H1 (cell line): ENCODE measurements around the gene TRIM47. TPM values are rescaled to one million over a fixed set of nuclear protein-coding genes. Genes with fewer than 3 reads are reported as not detected.

Source experiments
- CTCF ChIA-PET: fragments of 300-600 bp; sonication (Branson Sonifier 250); formaldehyde crosslinking; loops from one replicate; lab custom pipeline; 2021; ENCODE audit not compliant: partially characterized antibody; lab: Charles Lee
- POLR2A ChIA-PET: fragments of 300-600 bp; sonication (Branson Sonifier 250); formaldehyde crosslinking; loops from one replicate; lab custom pipeline; 2021; ENCODE audit warnings: inconsistent platforms; ENCODE audit not compliant: partially characterized antibody; lab: Charles Lee
- DNase-seq, 2 experiments: peaks; one replicate each; pipeline versions ENCODE4 v3.0.0 to v3.0.0-alpha.2; 2010 to 2022; ENCODE audit warnings: low spot score in 2 of 2, low read depth in 1 of 2, mixed read lengths in 1 of 2
- FAIRE-seq: peaks from 2 replicates; lab custom pipeline; 2011; peaks lifted over from hg19 to GRCh38; lab: Jason Lieb, UNC
- H2AFZ ChIP-seq: 2 replicates; pipeline ENCODE4 v1.8.1; 2012; ENCODE audit warnings: low read length, inconsistent platforms
- H2AK5ac ChIP-seq: 2 replicates; pipeline ENCODE4 v1.6.1; 2013; ENCODE audit warnings: low read depth, low read length
- H2BK120ac ChIP-seq: replicated peaks from 2 replicates; pipeline ENCODE3; 2013; ENCODE audit warnings: low read depth, low read length, inconsistent platforms
- H2BK12ac ChIP-seq: 2 replicates; pipeline ENCODE4 v1.6.1; 2013; ENCODE audit warnings: low read depth, low read length
- H2BK15ac ChIP-seq: 2 replicates; pipeline ENCODE4 v1.6.1; 2013; ENCODE audit warnings: low read length
- H2BK20ac ChIP-seq: 2 replicates; pipeline ENCODE4 v1.6.1; 2013; ENCODE audit warnings: low read length
- H2BK5ac ChIP-seq: 2 replicates; pipeline ENCODE4 v1.6.1; 2013; ENCODE audit warnings: low read depth, low read length
- H3K14ac ChIP-seq: 2 replicates; pipeline ENCODE4 v1.6.1; 2013; ENCODE audit warnings: inconsistent platforms; ENCODE audit not compliant: insufficient read length
- H3K18ac ChIP-seq: 2 replicates; pipeline ENCODE4 v1.6.1; 2013; ENCODE audit warnings: low read length; ENCODE audit errors: extremely low read depth
- H3K23ac ChIP-seq: 2 replicates; pipeline ENCODE4 v1.6.1; 2013; ENCODE audit warnings: inconsistent platforms; ENCODE audit not compliant: insufficient read length
- H3K23me2 ChIP-seq: 2 replicates; pipeline ENCODE4 v1.6.1; 2013; ENCODE audit warnings: low read depth, low read length
- H3K27ac ChIP-seq: 2 replicates; pipeline ENCODE4 v1.6.1; 2011; ENCODE audit warnings: low read depth, low read length, inconsistent platforms
- H3K27me3 ChIP-seq, 4 experiments: replicated peaks in 1 of 4; 1 replicate in 1 of 4; 2 replicates in 3 of 4; pipeline versions ENCODE4 v1.6.1 to v1.8.1; 2011 to 2013; ENCODE audit warnings: low read length in 3 of 4, mild to moderate bottlenecking in 3 of 4, inconsistent platforms in 2 of 4, mixed read lengths in 2 of 4, moderate library complexity in 1 of 4; ENCODE audit not compliant: control insufficient read depth in 3 of 4, insufficient read depth in 3 of 4; ENCODE audit errors: extremely low read depth in 1 of 4
- H3K36me3 ChIP-seq, 4 experiments: 2 replicates each; pipeline versions ENCODE4 v1.6.1 to v1.8.1; 2011 to 2013; ENCODE audit warnings: mild to moderate bottlenecking in 4 of 4, low read length in 3 of 4, moderate library complexity in 2 of 4, control low read depth in 1 of 4, inconsistent platforms in 1 of 4; ENCODE audit not compliant: insufficient read depth in 4 of 4, control insufficient read depth in 2 of 4
- H3K4ac ChIP-seq: replicated peaks from 2 replicates; pipeline ENCODE3; 2013; ENCODE audit warnings: low read length, low read depth, mixed read lengths, inconsistent platforms; ENCODE audit not compliant: insufficient read length
- H3K4me1 ChIP-seq, 4 experiments: replicated peaks in 1 of 4; 1 replicate in 1 of 4; 2 replicates in 3 of 4; pipeline versions ENCODE4 v1.6.1 to v1.8.1; 2011 to 2013; ENCODE audit warnings: low read length in 3 of 4, inconsistent platforms in 2 of 4, mixed read lengths in 1 of 4; ENCODE audit not compliant: insufficient read depth in 4 of 4, control insufficient read depth in 3 of 4
- H3K4me2 ChIP-seq, 2 experiments: 2 replicates each; pipeline versions ENCODE4 v1.6.1 to v1.8.1; 2011 to 2013; ENCODE audit warnings: low read depth in 2 of 2, low read length in 2 of 2, control low read depth in 1 of 2, inconsistent platforms in 1 of 2, mild to moderate bottlenecking in 1 of 2; ENCODE audit not compliant: insufficient read depth in 1 of 2
- H3K4me3 ChIP-seq, 4 experiments: fragments of 200-600, 300-600 bp in 1 of 4; sonication (generic), shearing (Covaris generic), sonication (Bioruptor Twin) in 1 of 4; 2 replicates each; pipeline versions ENCODE4 v1.5.1 to v1.8.1; 2011 to 2016; ENCODE audit warnings: low read length in 4 of 4, low read depth in 3 of 4, control low read depth in 2 of 4, inconsistent platforms in 2 of 4, mild to moderate bottlenecking in 2 of 4, mixed read lengths in 1 of 4, moderate library complexity in 1 of 4; ENCODE audit not compliant: insufficient read depth in 2 of 4; ENCODE audit errors: extremely low read depth in 1 of 4
- H3K56ac ChIP-seq: replicated peaks from 2 replicates; pipeline ENCODE3; 2013; ENCODE audit warnings: low read depth, mild to moderate bottlenecking, mixed read lengths, low read length, inconsistent platforms; ENCODE audit not compliant: insufficient read length
- H3K79me1 ChIP-seq: 2 replicates; pipeline ENCODE4 v1.6.1; 2013; ENCODE audit warnings: low read depth, low read length, control low read depth
- H3K79me2 ChIP-seq, 2 experiments: 2 replicates each; pipeline versions ENCODE4 v1.6.1 to v1.8.1; 2012 to 2013; ENCODE audit warnings: low read length in 2 of 2, mild to moderate bottlenecking in 2 of 2, inconsistent platforms in 1 of 2; ENCODE audit not compliant: insufficient read depth in 2 of 2, control insufficient read depth in 1 of 2
- H3K9ac ChIP-seq, 4 experiments: replicated peaks in 1 of 4; 1 replicate in 1 of 4; 2 replicates in 3 of 4; pipeline versions ENCODE4 v1.6.1 to v1.8.1; 2011 to 2013; ENCODE audit warnings: low read depth in 3 of 4, low read length in 3 of 4, control low read depth in 2 of 4, mild to moderate bottlenecking in 2 of 4, moderate library complexity in 2 of 4, inconsistent platforms in 1 of 4; ENCODE audit errors: extremely low read depth in 1 of 4
- H3K9me3 ChIP-seq, 2 experiments: 2 replicates each; pipeline versions ENCODE4 v1.6.1 to v1.8.1; 2012 to 2013; ENCODE audit warnings: mild to moderate bottlenecking in 2 of 2, moderate library complexity in 2 of 2, control low read depth in 1 of 2, inconsistent platforms in 1 of 2, low read depth in 1 of 2, low read length in 1 of 2, mixed read lengths in 1 of 2; ENCODE audit not compliant: insufficient read depth in 2 of 2
- H4K20me1 ChIP-seq, 2 experiments: replicated peaks in 1 of 2; 2 replicates each; pipeline versions ENCODE3 to v1.8.1; 2011 to 2013; ENCODE audit warnings: inconsistent platforms in 2 of 2, low read length in 2 of 2, mild to moderate bottlenecking in 1 of 2; ENCODE audit not compliant: insufficient read depth in 2 of 2, control insufficient read depth in 1 of 2
- H4K5ac ChIP-seq: 2 replicates; pipeline ENCODE4 v1.6.1; 2013; ENCODE audit warnings: low read length, low read depth, mixed read lengths, inconsistent platforms; ENCODE audit not compliant: insufficient read length
- H4K8ac ChIP-seq: 2 replicates; pipeline ENCODE4 v1.8.0; 2013; ENCODE audit warnings: mild to moderate bottlenecking, moderate library complexity, low read length, inconsistent platforms; ENCODE audit not compliant: insufficient read depth; ENCODE audit errors: extremely low read depth
- H4K91ac ChIP-seq: replicated peaks from 2 replicates; pipeline ENCODE3; 2013; ENCODE audit warnings: low read length, mixed read lengths, inconsistent platforms; ENCODE audit not compliant: insufficient read length
- CTBP2 ChIP-seq: IDR thresholded peaks from 2 replicates; pipeline ENCODE4 v1.7.0; 2011; ENCODE audit warnings: borderline replicate concordance, mild to moderate bottlenecking, moderate library complexity, mixed read lengths, low read length; ENCODE audit not compliant: insufficient read depth, insufficient read length
- FOSL1 ChIP-seq: IDR thresholded peaks from 2 replicates; pipeline ENCODE4 v1.6.1; 2011; ENCODE audit warnings: mild to moderate bottlenecking, low read depth, low read length, moderate library complexity; ENCODE audit not compliant: insufficient read depth
- JUND ChIP-seq: IDR thresholded peaks from 2 replicates; pipeline ENCODE4 v1.6.1; 2011; ENCODE audit warnings: mild to moderate bottlenecking, improper control_type of control experiment, low read length
- PHF8 ChIP-seq: fragments of 200-600 bp; sonication (generic); conservative IDR thresholded peaks from 2 replicates; pipeline ENCODE4 v1.7.1; 2012; ENCODE audit warnings: low read depth, mild to moderate bottlenecking, inconsistent platforms, low read length, moderate library complexity
- RFX5 ChIP-seq: IDR thresholded peaks from 2 replicates; pipeline ENCODE4 v1.6.1; 2011; ENCODE audit warnings: low read depth, low read length, improper control_type of control experiment, borderline replicate concordance
- RNF2 ChIP-seq: fragments of 200-900, 300-1000 bp; sonication (generic); IDR thresholded peaks from 2 replicates; pipeline ENCODE4 v1.7.1; 2016; ENCODE audit warnings: borderline replicate concordance, low read depth, mild to moderate bottlenecking, antibody characterized with exemption, low read length; ENCODE audit not compliant: poor library complexity, severe bottlenecking; ENCODE audit errors: missing control alignments
- YY1 ChIP-seq: IDR thresholded peaks from 2 replicates; pipeline ENCODE4 v1.6.1; 2011; ENCODE audit warnings: low read depth, mild to moderate bottlenecking, low read length
- WGBS, 2 experiments: shearing (Covaris generic) in 1 of 2; methylation state at CpG; one replicate each; pipeline versions ENCODE4 v1.1.6 to v1.1.7; 2013 to 2015; ENCODE audit warnings: low lambda C conversion rate in 2 of 2, mixed read lengths in 2 of 2, inconsistent platforms in 1 of 2, low coverage in 1 of 2, missing lambda C conversion rate in 1 of 2; ENCODE audit not compliant: insufficient replicate concordance in 2 of 2, insufficient coverage in 1 of 2, insufficient read length in 1 of 2; ENCODE audit errors: extremely low coverage in 1 of 2, missing lambda C conversion rate in 1 of 2; 5-methylcytosine and 5-hydroxymethylcytosine counted together
- polyA plus RNA-seq, 7 experiments: library from polyadenylated mRNA; depleted of rRNA in 3 of 7; stranded (reverse) in 5 of 7; unstranded in 2 of 7; fragments of >200 nt in 5 of 7; fragments of 200-250 nt in 2 of 7; gene quantifications; 1 replicate in 5 of 7; 2 replicates in 1 of 7; 4 replicates in 1 of 7; pipeline versions ENCODE4 v1.2.1 to v1.2.3, GENCODE V29; 2011 to 2013; ENCODE audit warnings: missing spikeins in 2 of 7, mixed read lengths in 2 of 7
- total RNA-seq: library from RNA; stranded (reverse); fragmentation: NEBNext Ultra II Directional; extraction: Animal tissue kit (Norgen Biotek cat#: 25700); gene quantifications from 2 replicates; pipeline ENCODE4 v1.2.1, GENCODE V29; 2021
- TF ChIP-seq, protein P1 (sequence below): IDR thresholded peaks from 2 replicates; pipeline ENCODE4 v1.6.1; 2012; ENCODE audit warnings: low read length, inconsistent platforms

The TRIM47 gene
- total and polyA plus RNA-seq, 2 of the 8 experiments (the other 6 are each of a cell fraction or from before 2014, with no cell fraction given): 6.3 to 6.4 TPM

- Histone ChIP-seq H3K4ac (no peak within 1 kb of the TSS), H3K23me2 (no peaks in the 10 kb centered on the region), H4K5ac (no peak within 1 kb of the TSS), H2BK15ac (no peak within 1 kb of the TSS; the same call in 1 of the 2 replicates), H3K56ac (no peak within 1 kb of the TSS), H2BK5ac (peak within 1 kb of the TSS; percentile 69; the same call in 1 of the 2 replicates), H4K8ac (peak within 1 kb of the TSS; percentile 51; the same call in 1 of the 2 replicates), H2AK5ac (no peak within 1 kb of the TSS), H3K4me3 (no peak within 1 kb of the TSS), H2BK12ac (peak within 1 kb of the TSS; percentile 39; the same call in 1 of the 2 replicates), H3K27ac (no peak within 1 kb of the TSS), H3K9ac (no peak within 1 kb of the TSS), H2BK120ac (no peak within 1 kb of the TSS), H3K23ac (no peak within 1 kb of the TSS), H2AFZ (no peak within 1 kb of the TSS), H3K4me1 (peaks cover 0 to 8% (median 6%) of the 10 kb centered on the region in 4 experiments; a peak in 4 of 7 replicates), H4K91ac (no peak within 1 kb of the TSS), H3K36me3 (peaks cover 2 to 18% (median 17%) of the 10 kb centered on the region in 4 experiments; a peak in 6 of 8 replicates), H3K18ac (peak within 1 kb of the TSS; percentile 95), H3K27me3 (no peaks in the 10 kb centered on the region), H3K4me2 (no peak within 1 kb of the TSS), H3K79me1 (no peaks in the 10 kb centered on the region), H3K14ac (no peak within 1 kb of the TSS), H3K79me2 (no peaks in the 10 kb centered on the region), H3K9me3 (no peaks in the 10 kb centered on the region), H2BK20ac (no peak within 1 kb of the TSS), H4K20me1 (peaks cover 4 to 5% of the 10 kb centered on the region in 2 experiments)
- ChIA-PET POLR2A (interaction anchor here (1.0 to 4.3 kb wide), 5 partner anchors 11 to 41 kb away, joined by 3 to 36 read pairs (median 5); partner anchors contain the start of genes TRIM47 and WBP2), CTCF (interaction anchor here (1.1 to 27.2 kb wide), 5 partner anchors 9 to 60 kb away, joined by 3 to 563 read pairs (median 7); partner anchors contain the start of genes UNK and WBP2)
- 87% methylated on average over 27 of the region's 35 CpGs; no CpG with 5 or more reads in 1 of the 2 experiments for WGBS, 2 experiments
- DNase-seq: no peak
- no peak for FAIRE-seq
- TF ChIP-seq FOSL1: no peak
- no peak for TF ChIP-seq CTBP2
- no peak for TF ChIP-seq RNF2
- no peak for TF ChIP-seq RFX5
- no peak for TF ChIP-seq PHF8
- no peak for TF ChIP-seq JUND
- TF ChIP-seq, protein P1, sequence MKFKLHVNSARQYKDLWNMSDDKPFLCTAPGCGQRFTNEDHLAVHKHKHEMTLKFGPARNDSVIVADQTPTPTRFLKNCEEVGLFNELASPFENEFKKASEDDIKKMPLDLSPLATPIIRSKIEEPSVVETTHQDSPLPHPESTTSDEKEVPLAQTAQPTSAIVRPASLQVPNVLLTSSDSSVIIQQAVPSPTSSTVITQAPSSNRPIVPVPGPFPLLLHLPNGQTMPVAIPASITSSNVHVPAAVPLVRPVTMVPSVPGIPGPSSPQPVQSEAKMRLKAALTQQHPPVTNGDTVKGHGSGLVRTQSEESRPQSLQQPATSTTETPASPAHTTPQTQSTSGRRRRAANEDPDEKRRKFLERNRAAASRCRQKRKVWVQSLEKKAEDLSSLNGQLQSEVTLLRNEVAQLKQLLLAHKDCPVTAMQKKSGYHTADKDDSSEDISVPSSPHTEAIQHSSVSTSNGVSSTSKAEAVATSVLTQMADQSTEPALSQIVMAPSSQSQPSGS: no peak
- TF ChIP-seq YY1: no peak
Measured at GRCh38 chr17:75843577-75844529, 34.5 kb downstream of the TRIM47 start, which contains the start of gene UNC13D. TSS of gene UNC13D (minus strand) at chr17:75844404. CDS start at chr17:75844337, 67 bp downstream.
